GM18520 (cell line): ENCODE measurements around the gene UNC93A.
A peak's percentile ranks its signal among the peaks of the same experiment; 100 is the strongest.
"Not testable (repeated sequence)": the region's sequence is repeated elsewhere in the genome, so short reads cannot be mapped to it uniquely, and the experiment has no call there.

ENCODE experiments used
- ATAC-seq: cut with Tn5 transposase; IDR thresholded peaks from one replicate; pipeline ENCODE4 v1.9.1; 2021; ENCODE audit not compliant: unreplicated experiment

The UNC93A gene

DNA sequence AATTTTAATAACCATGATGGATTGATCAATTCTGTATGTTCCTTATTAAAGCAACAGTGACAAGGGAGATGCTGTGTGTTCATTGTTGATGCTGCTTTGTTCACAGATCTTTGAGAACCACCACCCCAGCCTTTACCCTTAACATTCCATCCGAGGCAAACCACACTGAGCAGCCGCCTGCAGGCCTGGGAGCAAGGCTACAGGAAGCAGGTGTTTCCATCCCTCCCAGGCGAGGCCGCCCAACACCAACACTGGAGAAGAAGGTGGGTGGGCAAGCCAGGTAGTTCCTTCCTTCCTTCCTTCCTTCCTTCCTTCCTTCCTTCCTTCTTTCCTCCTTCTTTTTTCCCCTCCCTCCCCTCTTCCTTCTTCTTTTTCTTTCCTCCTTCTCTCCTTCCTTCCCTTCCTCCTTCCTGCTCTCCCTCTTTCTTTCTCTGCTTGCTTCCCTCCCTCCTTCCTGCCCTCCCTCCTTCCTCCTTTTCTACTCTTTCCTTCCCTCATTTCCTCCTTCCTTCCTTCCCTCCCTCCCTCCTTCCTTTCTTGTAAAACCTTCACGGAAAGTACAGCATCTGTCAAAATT lies 47.5 kb downstream of the UNC93A start:
- no peak for ATAC-seq

DNA sequence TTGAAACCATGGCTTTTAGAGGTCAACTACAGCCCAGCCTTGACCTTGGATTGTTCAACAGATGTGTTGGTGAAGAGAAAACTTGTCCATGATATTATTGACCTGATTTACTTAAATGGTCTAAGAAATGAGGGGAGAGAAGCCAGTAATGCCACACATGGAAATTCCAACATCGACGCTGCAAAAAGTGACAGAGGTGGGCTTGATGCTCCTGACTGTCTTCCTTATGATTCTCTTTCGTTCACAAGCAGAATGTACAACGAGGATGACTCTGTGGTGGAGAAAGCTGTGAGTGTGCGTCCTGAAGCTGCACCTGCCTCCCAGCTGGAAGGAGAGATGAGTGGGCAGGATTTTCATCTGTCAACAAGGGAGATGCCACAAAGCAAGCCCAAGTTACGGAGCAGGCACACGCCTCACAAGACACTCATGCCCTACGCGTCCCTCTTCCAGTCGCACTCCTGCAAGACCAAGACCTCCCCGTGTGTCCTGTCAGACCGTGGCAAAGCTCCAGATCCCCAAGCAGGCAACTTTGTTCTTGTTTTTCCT lies 50.0 kb downstream of the UNC93A start:
- no peak for ATAC-seq

DNA sequence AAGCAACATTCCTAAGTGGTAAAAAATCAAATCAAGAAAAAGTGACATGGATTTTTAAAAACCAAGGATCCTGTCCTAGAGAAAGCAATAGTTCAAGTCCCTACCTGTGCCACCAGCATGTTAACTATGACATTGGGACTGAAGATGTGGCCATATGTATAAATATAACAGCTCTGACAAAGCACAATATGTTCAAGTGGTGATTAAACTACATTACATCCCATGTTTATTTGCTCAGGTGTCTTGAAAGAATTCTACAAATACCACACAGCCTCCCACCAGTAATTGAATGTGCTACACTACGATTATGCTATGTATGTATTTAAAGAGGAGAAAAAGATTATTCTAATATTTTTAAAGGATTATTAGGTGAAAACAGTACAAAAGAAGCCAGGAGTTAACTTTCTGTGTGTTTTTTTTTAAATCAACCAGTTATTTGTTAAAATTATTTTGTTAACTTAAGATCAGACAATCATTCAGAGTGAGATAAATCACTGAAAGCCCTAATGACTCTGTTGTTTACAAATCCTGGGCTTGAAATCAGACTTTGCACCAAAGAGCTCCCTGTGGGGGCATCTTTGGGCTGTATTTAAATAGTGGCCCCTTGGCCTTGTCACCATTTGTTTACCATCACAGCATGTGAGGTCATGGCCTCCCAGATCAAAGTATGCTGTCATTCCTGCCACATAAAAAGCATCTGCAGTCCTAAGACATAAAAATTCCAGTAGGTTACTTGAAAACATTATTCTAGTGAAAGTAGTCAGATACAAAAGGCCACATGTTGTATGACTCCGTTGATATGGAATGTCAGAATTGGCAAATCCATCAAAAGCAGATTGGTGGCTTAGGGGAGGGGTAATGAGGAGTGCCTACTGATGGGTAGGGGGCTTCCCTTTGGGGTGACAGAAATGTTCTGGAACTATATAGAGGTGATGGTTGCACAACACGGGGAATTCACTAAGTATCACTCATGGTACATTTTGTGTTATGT lies 50.8 kb downstream of the UNC93A start:
- ATAC-seq = no peak

DNA sequence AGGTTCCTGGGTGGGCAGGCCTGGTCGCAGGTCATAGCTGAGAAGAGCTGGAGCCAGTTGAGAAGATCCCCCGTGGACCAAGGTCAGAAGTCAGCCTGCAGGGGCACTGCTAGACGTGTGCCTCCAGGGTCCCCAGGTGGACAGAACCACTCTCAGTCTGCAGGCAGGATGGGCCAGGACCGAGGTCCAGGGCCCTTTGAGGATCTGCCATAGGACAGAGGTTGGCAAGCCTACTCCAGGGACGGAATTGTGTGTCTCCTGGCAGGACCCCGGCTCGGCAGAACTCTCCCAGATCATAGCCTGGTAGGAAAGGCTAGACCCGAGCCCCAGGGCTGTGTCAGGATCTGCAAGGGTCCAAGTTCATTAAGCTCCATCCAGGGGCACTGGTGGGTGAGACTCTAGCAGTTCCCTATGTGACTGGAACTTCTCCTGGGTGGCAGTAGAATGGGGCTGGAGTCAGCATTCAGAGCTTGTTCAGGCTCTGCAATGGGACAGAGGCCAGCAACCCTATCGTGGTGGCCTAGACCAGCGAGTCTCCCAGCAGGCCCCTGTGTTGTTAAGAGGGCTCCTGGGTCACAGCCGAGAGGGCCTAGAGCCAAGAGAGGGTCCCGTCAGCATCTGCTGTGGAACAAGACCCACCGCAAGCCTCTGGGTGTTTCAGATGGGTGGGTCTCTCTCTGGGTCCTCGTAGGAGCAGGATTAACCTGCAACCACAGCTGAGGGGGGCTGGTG lies 51.9 kb downstream of the UNC93A start:
- ATAC-seq = no peak

DNA sequence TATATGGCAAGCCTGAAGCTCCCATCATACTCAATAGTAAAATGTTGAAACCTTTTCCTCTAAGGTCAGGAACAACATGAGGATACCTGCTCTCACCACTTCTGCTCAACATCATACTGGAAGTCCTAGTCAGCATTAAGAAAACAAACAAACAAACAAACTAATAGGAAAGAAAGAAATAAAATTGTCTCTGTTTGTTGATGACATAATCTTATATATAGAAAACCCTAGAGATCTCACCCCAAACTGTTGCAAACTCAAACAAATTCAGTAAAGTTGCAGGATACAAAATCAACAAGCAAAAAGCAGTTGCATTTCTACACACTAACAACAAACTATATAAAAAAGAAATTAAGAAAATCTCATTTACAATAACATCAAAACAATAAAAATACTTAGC lies 54.2 kb downstream of the UNC93A start:
- no peak for ATAC-seq

DNA sequence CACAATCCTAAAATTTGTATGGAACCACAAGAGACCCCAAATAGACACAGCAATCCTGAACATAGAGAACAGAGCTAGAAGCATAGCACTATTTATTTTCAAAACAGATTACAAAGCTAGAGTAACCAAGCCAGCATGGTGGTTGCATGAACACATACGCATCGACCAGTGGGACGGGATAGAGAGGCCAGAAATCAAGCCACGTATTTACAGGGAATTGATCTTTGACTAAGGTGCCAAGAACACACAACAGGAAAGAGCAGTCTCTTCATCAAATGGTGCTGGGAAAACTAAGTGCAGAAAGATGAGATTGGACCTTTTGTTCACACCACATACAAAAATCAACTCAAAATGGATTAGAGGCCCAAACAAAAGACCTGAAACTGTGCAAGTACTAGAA lies 54.8 kb downstream of the UNC93A start:
- ATAC-seq = no peak

DNA sequence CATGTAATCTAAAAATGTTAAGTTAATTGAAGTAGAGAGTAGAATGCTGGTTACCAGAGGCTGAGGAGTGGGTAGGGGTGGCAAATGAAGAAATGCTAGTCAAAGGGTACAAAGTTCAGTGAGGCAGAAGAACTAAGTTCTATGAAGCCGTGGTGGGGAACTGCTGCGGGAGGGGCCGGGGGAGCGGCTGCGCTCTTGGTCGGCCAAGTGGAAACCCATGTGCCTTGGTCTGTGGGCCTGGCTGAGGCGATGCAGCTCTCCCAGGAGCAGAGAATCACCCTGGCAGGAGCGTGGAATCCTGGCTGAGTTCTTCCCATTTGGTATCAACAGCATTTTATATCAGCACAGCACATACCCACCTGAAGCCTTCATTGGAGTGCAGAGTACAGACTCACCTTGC lies 56.1 kb downstream of the UNC93A start:
- ATAC-seq = no peak

DNA sequence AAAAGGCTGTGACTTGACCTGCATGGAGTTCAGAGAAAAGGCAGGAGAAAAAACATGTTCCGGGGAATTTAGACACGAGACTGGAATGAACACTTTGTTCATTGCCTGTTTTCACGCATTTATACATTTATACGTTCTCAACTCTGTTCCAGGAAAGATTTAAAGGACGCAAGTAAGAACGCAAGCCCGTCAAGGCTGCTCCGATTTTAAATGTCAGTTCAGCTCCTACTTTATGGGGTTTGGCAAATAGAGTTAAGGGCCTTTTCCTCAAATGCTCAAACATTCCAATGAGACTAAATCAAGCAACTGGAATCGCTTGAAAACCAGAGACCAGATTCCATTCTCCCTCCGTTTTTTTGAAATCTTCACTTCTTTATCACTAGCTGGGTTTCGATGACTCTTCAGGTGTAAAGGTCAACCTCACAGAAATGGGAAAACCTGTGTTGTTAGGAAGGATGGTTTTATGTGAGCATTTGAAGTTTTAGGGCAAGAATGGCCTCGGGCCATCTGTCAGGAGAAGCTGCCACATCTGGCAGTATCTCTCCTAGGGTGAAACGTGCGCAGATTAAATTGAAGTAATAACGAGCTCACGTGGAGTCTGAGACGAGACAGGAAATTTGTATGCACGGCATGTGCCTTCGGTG lies 58.6 kb downstream of the UNC93A start:
- no peak for ATAC-seq

DNA sequence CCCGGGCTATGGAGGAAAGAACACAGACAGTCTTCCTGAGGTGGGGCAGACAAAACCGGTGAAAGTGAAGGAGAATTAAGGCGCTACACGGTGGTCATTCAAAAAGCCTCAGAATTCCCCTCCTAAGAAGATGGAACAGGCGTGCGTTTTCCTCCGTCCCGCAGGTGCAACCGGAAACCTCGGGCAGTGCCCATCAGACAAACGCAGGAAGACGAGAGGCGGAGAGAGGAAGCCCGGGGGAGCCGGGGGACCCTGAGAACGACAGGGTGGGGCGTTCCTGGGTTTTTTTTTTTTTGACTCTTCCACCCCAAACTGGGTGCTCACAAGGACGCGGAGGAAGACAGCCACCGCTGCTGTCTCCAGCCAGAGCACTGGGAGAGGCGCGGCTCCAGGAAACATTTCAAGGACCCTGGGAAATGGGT lies 59.2 kb downstream of the UNC93A start:
- no peak for ATAC-seq

DNA sequence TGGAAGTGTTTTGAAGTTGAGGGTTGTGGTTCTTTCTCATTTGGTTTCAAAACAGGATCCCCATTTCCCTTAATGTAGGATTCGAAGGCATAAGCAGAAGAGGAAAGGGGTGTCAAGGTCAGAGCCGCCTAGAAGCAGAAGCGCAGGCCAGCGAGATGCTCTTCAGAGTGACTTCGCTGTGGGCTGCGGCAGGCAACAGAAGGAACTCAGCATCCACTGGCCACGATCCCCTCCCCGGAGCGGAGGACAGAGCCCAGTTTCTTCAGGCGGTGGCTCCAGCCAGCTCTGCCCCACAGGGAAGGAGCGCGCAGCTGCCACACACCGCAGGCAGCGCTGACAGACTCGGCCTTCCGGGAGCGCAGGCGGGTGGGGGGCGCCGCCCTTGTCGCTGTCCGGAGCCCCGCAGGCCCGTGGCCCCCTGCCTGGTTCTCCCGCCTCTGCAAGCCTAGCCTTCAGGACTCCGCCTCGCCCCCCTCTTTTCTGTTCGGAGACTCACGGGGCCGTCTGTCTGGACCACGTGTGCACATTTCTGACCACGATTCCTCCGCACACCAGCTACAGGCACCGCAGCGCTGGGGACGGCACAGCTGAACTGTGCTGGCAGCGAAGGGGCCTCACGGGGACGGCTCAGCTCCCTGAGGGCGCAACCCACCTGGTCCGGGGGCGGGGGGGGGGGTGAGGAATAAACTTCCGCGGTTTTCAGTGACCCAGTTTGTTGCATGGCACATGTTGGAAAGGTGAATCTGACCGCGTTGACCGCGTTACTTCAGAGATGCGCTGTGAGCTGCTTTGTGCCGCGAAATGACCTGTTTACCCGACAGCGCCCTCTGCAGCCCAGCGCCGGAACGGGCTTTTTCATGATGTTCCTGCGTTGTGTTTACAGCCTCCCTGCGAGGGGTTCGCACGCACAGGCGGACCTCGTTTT lies 59.9 kb downstream of the UNC93A start:
- ATAC-seq = peak; percentile 31

DNA sequence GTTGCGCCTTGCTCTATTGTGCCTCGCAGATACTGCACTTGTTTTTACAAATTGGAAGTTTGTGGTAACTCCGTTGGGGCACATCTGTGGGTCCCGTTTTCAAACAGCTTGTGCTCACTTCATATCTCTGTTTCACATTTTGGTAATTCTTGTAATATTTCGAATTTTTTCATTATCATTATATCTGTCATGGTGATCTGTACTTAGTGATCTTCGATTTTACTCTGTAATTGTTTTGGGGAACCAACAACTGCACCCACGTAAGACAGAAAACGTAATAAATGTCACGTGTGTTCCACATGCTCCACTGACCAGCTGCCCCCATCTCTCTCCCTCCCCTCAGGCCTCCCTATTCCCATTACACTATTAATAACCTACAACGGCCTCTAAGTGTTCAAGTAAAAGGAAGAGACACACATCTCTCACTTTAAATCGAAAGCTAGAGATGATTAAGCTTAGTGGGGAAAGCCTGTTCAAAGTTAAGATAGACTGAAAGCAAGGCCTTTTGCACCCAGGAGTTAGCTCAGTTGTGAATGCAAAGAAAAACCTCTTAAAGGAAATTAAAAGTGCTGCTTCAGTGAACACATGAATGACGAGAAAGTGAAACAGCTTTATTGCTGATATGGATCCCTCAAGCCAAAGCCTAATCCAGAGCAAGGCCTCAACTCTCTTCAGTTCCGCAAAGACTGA lies 60.7 kb downstream of the UNC93A start:
- ATAC-seq = peak; percentile 60

DNA sequence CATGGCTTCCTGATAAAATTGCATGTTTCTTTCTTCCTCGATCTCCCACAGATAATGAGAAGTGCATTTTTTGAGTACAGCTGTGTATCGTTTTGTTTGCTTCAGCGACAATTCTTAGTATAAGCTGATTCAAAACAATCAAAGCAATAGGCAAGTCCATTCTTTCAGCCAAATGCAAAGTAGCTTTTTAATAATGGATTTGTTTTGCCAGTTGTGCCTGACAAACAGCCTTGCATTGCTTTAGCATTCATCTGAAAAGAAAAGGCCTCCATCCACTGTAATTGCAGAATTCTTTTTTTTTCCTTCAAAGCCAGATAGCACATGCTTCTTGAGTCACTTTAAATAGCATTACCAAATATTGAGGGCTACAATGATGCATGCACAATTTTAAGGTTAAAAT lies 65.8 kb downstream of the UNC93A start:
- ATAC-seq = no peak

DNA sequence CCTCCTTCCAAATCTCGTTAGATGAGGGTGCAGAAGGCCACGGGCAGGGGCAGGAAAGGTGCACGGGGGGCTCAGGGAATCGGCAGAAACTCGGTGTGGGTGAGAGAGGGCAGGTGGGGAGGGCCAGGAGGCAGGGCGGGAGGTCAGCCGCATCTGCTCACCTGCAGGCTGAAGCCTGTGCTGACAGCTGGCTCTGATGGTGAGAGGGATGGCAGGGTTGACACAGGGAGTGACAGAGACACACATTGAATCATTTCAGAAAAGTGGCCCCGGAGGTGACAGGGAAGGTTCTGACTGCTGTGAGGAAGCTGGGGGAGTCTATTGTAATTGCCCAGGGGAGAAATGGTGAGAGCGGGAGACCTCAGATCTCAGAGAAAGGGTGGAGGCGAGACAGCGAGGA lies 67.3 kb downstream of the UNC93A start:
- not testable (repeated sequence) for ATAC-seq

DNA sequence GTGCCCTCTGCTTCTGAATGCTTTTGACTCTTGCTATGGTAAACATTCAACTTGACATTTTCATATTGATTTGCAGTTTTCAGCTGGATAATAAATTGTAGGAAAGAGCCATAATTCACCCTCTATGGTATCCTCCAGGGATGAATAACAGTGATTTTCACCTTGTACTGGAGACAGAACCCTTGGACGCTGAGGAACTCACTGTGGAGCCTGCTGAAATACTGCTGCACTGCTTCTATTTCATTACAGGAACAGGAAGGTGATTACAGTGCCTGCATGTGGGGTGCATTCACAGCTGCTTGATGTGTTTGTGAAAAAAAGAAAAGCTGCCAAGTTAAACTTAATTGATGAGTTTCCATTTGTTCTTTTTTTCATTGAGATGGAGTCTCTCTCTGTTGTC lies 70.1 kb downstream of the UNC93A start:
- not testable (repeated sequence) for ATAC-seq
